ENCODE results near the gene CHN2. TPM values are rescaled to one million over a fixed set of nuclear protein-coding genes. Genes with fewer than 3 reads are reported as not detected.

Gene CHN2
- total RNA-seq, 1 experiment from 2014 or later = 18.8 TPM

DNA sequence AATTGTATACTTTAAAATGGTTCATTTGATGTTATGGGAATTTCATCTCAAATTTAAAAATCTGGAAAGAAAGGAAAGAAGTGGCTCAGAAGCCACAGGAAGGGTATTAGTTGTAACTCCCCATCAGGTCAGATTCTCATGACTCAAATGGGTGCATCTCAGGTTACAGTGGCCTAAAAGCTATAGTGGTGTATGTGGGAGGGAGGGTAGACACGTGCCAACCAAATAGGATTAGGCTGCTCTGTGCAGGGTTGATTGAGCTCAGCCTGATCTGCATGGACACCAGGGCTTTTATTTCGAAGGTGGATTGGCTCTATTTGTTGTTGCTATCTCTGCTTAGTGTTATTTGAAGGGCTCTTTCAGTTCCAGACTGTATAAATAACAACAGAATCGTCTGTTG lies 247.6 kb downstream of the CHN2 start:
- TF ChIP-seq, protein P1, sequence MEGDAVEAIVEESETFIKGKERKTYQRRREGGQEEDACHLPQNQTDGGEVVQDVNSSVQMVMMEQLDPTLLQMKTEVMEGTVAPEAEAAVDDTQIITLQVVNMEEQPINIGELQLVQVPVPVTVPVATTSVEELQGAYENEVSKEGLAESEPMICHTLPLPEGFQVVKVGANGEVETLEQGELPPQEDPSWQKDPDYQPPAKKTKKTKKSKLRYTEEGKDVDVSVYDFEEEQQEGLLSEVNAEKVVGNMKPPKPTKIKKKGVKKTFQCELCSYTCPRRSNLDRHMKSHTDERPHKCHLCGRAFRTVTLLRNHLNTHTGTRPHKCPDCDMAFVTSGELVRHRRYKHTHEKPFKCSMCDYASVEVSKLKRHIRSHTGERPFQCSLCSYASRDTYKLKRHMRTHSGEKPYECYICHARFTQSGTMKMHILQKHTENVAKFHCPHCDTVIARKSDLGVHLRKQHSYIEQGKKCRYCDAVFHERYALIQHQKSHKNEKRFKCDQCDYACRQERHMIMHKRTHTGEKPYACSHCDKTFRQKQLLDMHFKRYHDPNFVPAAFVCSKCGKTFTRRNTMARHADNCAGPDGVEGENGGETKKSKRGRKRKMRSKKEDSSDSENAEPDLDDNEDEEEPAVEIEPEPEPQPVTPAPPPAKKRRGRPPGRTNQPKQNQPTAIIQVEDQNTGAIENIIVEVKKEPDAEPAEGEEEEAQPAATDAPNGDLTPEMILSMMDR (IDR thresholded peaks at IDR 0.05; ENCODE audit: insufficient read depth in 1 of 2, low read depth in 1 of 2, low read length in 1 of 2, severe bottlenecking in 1 of 2, unreplicated experiment in 1 of 2) = no peak
- no peak for DNase-seq
- no peaks in the 10 kb centered on the region for H3K27me3 Mint-ChIP-seq (ENCODE audit: insufficient read depth, unreplicated experiment)
- H3K9me3 Mint-ChIP-seq (ENCODE audit: unreplicated experiment) = no peaks in the 10 kb centered on the region
- Histone ChIP-seq H3K4me1 (no peaks in the 10 kb centered on the region), H3K4me3 (ENCODE audit: low read depth, low read length) (no peak overlapping the region), H3K36me3 (ENCODE audit: control insufficient read depth, insufficient read depth, low read length) (no peaks in the 10 kb centered on the region), H3K9me3 (no peaks in the 10 kb centered on the region), H3K27me3 (replicated peaks; ENCODE audit: control insufficient read depth, insufficient read depth, low read length) (no peaks in the 10 kb centered on the region)
- ChIA-PET POLR2A (no interaction called here), CTCF (no interaction called here)
- H3K4me3 Mint-ChIP-seq (ENCODE audit: unreplicated experiment) = no peak overlapping the region
- no TSS peak for BruUV-seq (replicated peaks)
- no peaks in the 10 kb centered on the region for H3K36me3 Mint-ChIP-seq (ENCODE audit: insufficient read depth, unreplicated experiment)
- peaks cover 28% of the 10 kb centered on the region for H3K4me1 Mint-ChIP-seq (ENCODE audit: low read depth, unreplicated experiment)
- H3K27ac Mint-ChIP-seq (ENCODE audit: unreplicated experiment) = no peak overlapping the region
- intact Hi-C loops (cut with micrococcal nuclease; ENCODE audit: unreplicated experiment) = no loop called here

DNA sequence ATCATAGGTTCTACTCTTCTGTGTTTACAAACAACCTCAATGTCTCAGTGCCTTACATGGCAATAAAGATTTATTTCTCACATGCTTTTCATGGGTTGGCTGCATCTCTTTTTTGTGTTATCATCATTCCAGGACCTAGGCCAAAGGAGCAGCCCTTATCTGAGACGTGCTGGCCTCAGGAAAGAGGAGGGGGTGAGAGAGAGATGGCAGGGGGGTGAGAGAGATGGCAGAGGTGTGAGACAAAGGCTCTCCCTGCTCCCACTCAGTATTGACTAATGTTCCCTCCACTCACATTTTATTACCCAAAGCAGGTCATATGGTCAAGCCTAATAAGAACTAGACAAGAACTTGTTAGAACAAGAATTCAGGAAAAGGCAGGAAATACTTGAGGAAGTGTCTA lies 249.0 kb downstream of the CHN2 start:
- Histone ChIP-seq H3K4me1 (peaks cover 2% of the 10 kb centered on the region), H3K4me3 (ENCODE audit: low read depth, low read length) (no peak overlapping the region), H3K9me3 (no peaks in the 10 kb centered on the region), H3K36me3 (ENCODE audit: control insufficient read depth, insufficient read depth, low read length) (no peaks in the 10 kb centered on the region), H3K27me3 (replicated peaks; ENCODE audit: control insufficient read depth, insufficient read depth, low read length) (no peaks in the 10 kb centered on the region)
- POLR2A ChIA-PET = no interaction called here
- no peak for DNase-seq
- TF ChIP-seq, protein P1 (IDR thresholded peaks at IDR 0.05; ENCODE audit: insufficient read depth in 1 of 2, low read depth in 1 of 2, low read length in 1 of 2, severe bottlenecking in 1 of 2, unreplicated experiment in 1 of 2) = no peak
- BruUV-seq (replicated peaks) = no TSS peak
- H3K27me3 Mint-ChIP-seq (ENCODE audit: insufficient read depth, unreplicated experiment) = no peaks in the 10 kb centered on the region
- H3K9me3 Mint-ChIP-seq (ENCODE audit: unreplicated experiment) = no peaks in the 10 kb centered on the region
- H3K4me1 Mint-ChIP-seq (ENCODE audit: low read depth, unreplicated experiment) = peaks cover 37% of the 10 kb centered on the region
- no peak overlapping the region for H3K27ac Mint-ChIP-seq (ENCODE audit: unreplicated experiment)
- H3K36me3 Mint-ChIP-seq (ENCODE audit: insufficient read depth, unreplicated experiment) = no peaks in the 10 kb centered on the region
- CTCF ChIA-PET = no interaction called here
- intact Hi-C loops (cut with micrococcal nuclease; ENCODE audit: unreplicated experiment) = no loop called here
- H3K4me3 Mint-ChIP-seq (ENCODE audit: unreplicated experiment) = no peak overlapping the region

DNA sequence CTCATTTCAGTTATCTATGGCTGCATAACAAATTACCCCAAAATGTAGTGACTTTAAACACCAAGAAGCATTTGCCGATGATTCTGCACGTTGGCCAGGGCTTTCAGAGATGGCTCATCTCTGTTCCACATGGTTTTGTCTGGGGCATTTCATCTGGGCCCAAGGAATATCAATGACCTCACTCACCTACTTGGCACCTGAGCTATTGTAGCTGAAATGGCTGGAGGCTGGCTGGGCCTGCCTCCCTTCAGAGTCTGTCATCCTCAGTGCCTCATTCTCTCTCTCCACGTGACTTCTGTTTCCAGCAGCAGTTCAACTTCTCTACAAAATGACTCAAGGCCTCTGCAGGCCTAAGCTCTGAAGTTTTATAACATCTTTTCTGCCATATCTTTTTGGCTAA lies 249.7 kb downstream of the CHN2 start:
- Histone ChIP-seq H3K9me3 (no peaks in the 10 kb centered on the region), H3K36me3 (ENCODE audit: control insufficient read depth, insufficient read depth, low read length) (no peaks in the 10 kb centered on the region), H3K27me3 (replicated peaks; ENCODE audit: control insufficient read depth, insufficient read depth, low read length) (no peaks in the 10 kb centered on the region), H3K4me1 (peaks cover 9% of the 10 kb centered on the region), H3K4me3 (ENCODE audit: low read depth, low read length) (no peak overlapping the region)
- ChIA-PET CTCF (no interaction called here), POLR2A (no interaction called here)
- no peak for DNase-seq
- peaks cover 45% of the 10 kb centered on the region for H3K4me1 Mint-ChIP-seq (ENCODE audit: low read depth, unreplicated experiment)
- no TSS peak for BruUV-seq (replicated peaks)
- no peaks in the 10 kb centered on the region for H3K9me3 Mint-ChIP-seq (ENCODE audit: unreplicated experiment)
- H3K36me3 Mint-ChIP-seq (ENCODE audit: insufficient read depth, unreplicated experiment) = no peaks in the 10 kb centered on the region
- H3K27ac Mint-ChIP-seq (ENCODE audit: unreplicated experiment) = no peak overlapping the region
- no peak overlapping the region for H3K4me3 Mint-ChIP-seq (ENCODE audit: unreplicated experiment)
- TF ChIP-seq, protein P1 (IDR thresholded peaks at IDR 0.05; ENCODE audit: insufficient read depth in 1 of 2, low read depth in 1 of 2, low read length in 1 of 2, severe bottlenecking in 1 of 2, unreplicated experiment in 1 of 2) = no peak
- intact Hi-C loops (cut with micrococcal nuclease; ENCODE audit: unreplicated experiment) = no loop called here
- no peaks in the 10 kb centered on the region for H3K27me3 Mint-ChIP-seq (ENCODE audit: insufficient read depth, unreplicated experiment)

Measured in Caco-2 (cell line).